SK-N-DZ (cell line): ENCODE results near the gene TMEM222.

Experiments used
- DNase-seq: peaks from one replicate; pipeline ENCODE4 v3.0.0-alpha.2; 2015; ENCODE audit warnings: low spot score

The TMEM222 gene

GRCh38 chr1:27358038-27358927 is 36.3 kb downstream of the TMEM222 start:
- DNase-seq, result no peak

GRCh38 chr1:27358928-27359313 is 37.0 kb downstream of the TMEM222 start:
- DNase-seq, result no peak

- no peak for DNase-seq
These were observed 37.8 kb downstream of the TMEM222 start for GRCh38 chr1:27359822-27360158.

- DNase-seq, result no peak
These were observed 38.4 kb downstream of the TMEM222 start for GRCh38 chr1:27360159-27361043.

- no peak for DNase-seq
These were observed 39.1 kb downstream of the TMEM222 start for GRCh38 chr1:27361044-27361402.

GRCh38 chr1:27361553-27361952 is 39.6 kb downstream of the TMEM222 start:
- DNase-seq, result no peak

- no peak for DNase-seq
These were observed 42.1 kb downstream of the TMEM222 start for GRCh38 chr1:27363766-27364695.

GRCh38 chr1:27364696-27365371 is 42.9 kb downstream of the TMEM222 start:
- DNase-seq, result no peak

- DNase-seq, result peak; percentile 75
These were observed 43.6 kb downstream of the TMEM222 start for GRCh38 chr1:27365372-27366112.

GRCh38 chr1:27366113-27366410 is 44.1 kb downstream of the TMEM222 start:
- peak; percentile 63 for DNase-seq

GRCh38 chr1:27366411-27367159 is 44.6 kb downstream of the TMEM222 start, which contains the start of gene MAP3K6:
Gene MAP3K6, minus strand, starts transcription at chr1:27366961. Its CDS starts 364 bp downstream, at chr1:27366597.
- DNase-seq, result peak; percentile 46

GRCh38 chr1:27367160-27367650 is 45.2 kb downstream of the TMEM222 start:
- DNase-seq, result no peak

- no peak for DNase-seq
These were observed 47.1 kb downstream of the TMEM222 start for GRCh38 chr1:27368869-27369582.

GRCh38 chr1:27372022-27372807 is 50.3 kb downstream of the TMEM222 start:
- no peak for DNase-seq

- no peak for DNase-seq
These were observed 51.1 kb downstream of the TMEM222 start for GRCh38 chr1:27372808-27373690.

- no peak for DNase-seq
These were observed 52.6 kb downstream of the TMEM222 start, which contains the start of gene FCN3 for GRCh38 chr1:27374362-27375086. Gene FCN3, minus strand, starts transcription at chr1:27374824. Its CDS starts 6 bp downstream, at chr1:27374818.
